Hindlimb muscle (tissue), 1 donor: ENCODE data around the gene ATXN10. TPM values are rescaled to one million over a fixed set of nuclear protein-coding genes. Genes with fewer than 3 reads are reported as not detected.

Experiments used
- DNase-seq: peaks from one replicate; pipeline ENCODE4 v3.0.0-alpha.2; 2013
- polyA plus RNA-seq: library from polyadenylated mRNA; unstranded; fragments of 120-200 nt; gene quantifications from one replicate; pipeline ENCODE4 v1.2.1, GENCODE V29; 2013; ENCODE audit not compliant: insufficient read length

The ATXN10 gene
- polyA plus RNA-seq, 1 donor = 174 TPM

- no peak for DNase-seq
These were observed 160.5 kb downstream of the ATXN10 start for GRCh38 chr22:45832180-45832579.

DNA sequence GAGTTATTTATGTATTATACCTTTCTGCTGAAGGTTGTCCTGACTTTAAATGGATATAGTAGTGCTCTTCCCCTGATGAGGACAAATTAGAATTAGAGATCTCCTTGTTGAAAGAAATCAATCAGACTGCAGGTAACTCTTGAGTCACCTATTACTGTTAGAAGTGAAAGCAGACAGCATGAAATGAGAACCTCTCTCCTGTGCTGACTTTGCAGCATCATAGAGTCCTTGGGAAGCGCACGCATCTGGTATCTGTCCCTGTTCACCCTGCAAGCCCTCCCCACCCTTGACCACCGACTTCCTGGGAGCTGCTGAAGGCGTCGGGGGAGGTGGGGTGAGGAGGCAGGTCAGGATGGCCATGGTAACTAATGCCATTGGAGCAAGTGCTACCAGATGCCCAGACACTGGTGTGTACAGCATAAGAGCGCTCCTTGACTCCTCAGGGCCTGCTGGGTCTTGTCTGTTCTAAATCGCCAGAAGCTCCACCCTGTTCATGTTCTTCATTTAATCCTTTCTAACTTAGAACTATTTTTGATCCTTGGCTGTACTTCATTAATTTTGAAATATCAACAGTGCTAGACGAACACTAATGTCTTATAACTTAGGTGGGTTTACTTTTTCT is 161.4 kb downstream of the ATXN10 start:
- no peak for DNase-seq

GRCh38 chr22:45833613-45834012 is 162.0 kb downstream of the ATXN10 start:
- no peak for DNase-seq

GRCh38 chr22:45834241-45834640 is 162.6 kb downstream of the ATXN10 start:
- no peak for DNase-seq

DNA sequence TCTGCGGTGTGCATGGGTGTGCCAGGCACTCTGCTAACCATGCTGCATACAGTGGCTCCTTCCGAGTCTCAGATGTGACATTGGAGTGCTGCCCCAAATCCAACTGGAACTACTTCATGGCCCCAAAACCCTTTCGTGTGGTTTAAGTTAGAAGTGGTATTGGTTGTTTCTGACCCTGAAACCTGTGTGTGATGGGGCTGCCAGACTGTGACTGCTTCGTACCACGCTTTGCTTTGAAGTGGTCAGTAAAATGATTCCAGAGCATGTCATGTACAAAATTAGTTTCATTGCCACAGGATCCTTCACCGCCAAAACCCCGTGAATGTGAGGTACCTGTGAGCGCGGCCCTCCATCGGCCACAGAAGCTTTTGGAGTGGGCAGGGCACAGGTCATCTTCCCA is 163.2 kb downstream of the ATXN10 start:
- DNase-seq = no peak

DNA sequence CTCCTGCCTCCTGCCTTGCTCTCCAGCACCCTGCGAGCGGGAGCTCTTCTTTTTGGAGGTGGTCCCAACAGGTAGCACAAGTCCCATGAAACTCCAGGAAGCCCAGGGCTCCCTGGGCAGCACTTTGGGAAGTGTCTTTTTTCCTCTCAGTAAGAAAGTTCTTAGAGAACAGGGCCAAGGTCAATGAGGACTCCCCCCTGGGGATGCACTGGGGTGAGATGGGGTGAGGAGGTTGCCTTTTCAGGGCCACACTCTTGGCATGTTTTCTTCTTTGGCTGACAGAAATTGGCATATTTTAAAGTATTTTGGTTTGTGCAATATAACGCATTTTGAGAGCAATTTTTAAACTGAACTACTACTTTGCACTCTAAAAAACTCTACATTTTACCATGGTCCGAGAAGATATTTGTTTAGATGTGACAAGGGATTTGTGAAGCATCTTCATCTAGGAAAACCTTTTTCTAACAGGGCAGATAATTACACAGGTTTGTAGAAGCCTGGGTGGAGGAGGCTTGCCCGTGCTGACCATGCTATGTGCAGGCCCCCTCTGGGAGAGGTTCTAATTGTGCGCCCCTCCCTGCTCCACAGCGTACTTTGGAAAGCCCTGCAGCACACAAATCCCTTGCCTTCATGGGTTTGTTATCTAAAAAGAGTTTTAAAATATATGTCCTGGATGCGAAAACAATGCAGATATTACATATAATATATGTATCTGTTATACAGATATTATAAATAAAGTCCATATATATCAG is 165.0 kb downstream of the ATXN10 start:
- DNase-seq = no peak

GRCh38 chr22:45837508-45837907 is 165.9 kb downstream of the ATXN10 start:
- DNase-seq = no peak

DNA sequence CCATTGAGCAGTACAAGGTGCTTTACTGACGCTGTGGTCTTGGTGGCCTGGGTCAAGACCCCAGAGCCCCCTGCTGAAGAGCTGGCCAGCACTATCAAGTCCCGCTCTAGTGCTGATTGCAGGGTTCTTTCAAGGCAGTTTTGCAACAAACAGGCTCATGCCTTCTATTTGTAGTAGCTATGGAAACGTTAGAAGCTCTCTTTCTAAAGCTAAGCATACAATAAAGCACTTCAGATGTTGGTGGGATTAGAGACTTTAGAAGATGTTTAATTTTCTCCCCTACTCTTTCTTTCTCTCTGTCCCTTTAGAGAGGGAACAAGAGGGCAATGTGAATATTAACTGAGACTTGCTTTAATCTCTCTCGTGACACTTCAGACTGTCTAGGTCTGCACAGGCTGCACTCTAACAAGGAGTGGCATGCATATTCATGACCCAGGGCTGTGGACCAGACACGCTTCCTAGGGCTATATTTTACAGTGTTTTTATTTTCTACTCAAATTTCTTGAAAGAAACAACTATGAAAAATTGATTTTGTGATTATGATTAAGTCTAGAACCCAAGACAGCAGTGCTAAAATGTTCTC is 166.8 kb downstream of the ATXN10 start:
- DNase-seq = no peak

DNA sequence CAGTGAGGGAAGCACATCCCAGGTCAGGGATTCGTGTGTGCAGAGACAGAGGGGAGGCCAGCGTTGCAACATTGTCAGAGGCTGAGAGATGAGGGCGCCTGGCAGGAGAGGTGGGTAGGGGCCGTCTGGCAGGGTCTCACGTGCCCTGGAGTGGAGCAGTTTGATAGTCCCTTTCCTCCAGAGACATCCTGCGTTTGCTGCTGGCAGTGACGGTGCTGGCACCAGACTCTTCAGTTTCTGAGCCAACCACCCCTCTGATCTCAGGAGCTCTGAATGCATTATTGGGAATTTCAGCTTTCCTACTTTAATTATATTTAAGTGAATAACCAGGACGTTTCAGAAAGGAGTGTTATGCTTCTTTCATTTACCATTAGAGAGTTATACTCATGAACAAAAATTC is 168.8 kb downstream of the ATXN10 start:
- no peak for DNase-seq

- DNase-seq = no peak
These were observed 170.8 kb downstream of the ATXN10 start for GRCh38 chr22:45842291-45842991.

GRCh38 chr22:45843031-45843430 is 171.4 kb downstream of the ATXN10 start:
- no peak for DNase-seq

DNA sequence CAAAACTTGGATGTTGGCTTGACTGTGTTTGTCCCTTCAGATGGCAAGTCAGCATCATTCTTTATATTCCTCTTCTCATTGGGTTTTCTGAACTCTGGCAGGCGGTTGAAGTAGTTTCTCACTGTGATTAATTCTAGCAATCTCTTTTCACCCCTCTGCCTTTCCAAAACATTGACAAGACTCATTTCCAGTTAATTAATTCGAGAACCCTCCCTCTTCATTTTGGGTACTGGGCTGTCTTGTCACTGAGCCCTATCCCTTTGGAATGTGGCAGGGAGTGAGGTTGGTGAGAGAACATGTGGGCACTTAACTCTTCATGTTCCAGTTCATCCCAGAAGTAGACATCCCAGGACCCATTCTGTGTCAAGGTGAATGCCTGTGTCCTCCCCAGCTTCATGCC is 172.4 kb downstream of the ATXN10 start:
- no peak for DNase-seq

DNA sequence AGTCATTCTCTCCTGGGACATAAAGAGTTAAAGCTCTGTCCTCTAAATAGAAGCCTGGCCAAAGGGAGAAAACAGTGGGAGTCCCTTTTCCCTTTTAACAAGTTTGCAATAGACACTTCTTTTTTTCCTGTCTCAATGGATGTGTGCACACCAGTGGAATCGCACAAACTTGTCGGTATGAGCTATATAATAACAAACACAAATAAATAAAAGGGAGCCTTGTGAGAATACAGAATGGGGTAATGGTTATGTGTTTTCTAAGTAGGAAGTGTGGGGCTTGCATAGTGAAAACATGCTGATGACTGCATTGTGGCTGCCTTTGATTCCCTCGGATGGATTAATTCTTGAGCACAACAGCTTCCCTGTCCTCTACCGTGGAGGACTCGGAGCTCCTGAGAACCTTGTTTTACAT is 173.4 kb downstream of the ATXN10 start:
- no peak for DNase-seq

DNA sequence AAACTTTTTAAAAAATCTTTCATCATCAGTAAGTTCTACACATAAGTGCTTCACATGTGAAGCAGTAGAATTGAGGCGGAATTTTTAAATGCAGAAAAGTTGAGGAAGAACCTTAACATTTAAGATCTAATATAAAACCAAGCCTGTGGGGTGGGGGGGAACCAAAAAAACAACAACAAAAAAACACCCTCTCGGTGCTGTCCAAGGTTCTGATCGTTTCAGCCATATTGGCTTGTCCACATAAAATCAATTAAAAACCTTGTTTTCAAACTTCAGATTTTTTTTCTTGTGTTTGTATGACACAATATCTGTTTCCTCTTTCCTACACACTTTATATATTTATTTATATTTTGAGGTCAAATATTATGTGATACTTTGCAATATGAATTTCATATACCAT is 175.3 kb downstream of the ATXN10 start:
- no peak for DNase-seq

GRCh38 chr22:45848904-45849303 is 177.3 kb downstream of the ATXN10 start:
- no peak for DNase-seq

GRCh38 chr22:45852826-45853225 is 181.2 kb downstream of the ATXN10 start:
- DNase-seq = no peak

DNA sequence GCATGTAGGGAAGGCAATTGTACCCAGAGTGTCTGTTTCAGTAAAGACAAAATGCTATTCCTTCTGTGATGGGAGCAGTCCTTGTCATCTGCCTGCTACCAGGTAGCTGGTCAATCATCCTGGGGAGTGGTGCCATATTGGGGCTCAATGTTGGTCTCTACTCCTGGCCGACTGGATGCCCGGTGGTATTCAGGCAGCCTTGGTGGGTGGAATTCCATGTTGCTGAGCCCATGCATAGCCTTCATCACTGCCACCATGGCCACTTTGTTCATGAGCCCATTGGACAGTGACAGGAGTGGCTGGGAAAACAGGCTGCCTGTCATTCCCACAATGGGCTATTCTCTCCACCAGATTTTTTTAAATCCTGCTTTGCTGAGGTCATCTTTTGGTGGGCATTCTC is 184.3 kb downstream of the ATXN10 start:
- DNase-seq = no peak

GRCh38 chr22:45857519-45857918 is 185.9 kb downstream of the ATXN10 start:
- DNase-seq = no peak

GRCh38 chr22:45859231-45860161 is 187.9 kb downstream of the ATXN10 start:
- no peak for DNase-seq

- no peak for DNase-seq
These were observed 188.6 kb downstream of the ATXN10 start for GRCh38 chr22:45860201-45860600.

DNA sequence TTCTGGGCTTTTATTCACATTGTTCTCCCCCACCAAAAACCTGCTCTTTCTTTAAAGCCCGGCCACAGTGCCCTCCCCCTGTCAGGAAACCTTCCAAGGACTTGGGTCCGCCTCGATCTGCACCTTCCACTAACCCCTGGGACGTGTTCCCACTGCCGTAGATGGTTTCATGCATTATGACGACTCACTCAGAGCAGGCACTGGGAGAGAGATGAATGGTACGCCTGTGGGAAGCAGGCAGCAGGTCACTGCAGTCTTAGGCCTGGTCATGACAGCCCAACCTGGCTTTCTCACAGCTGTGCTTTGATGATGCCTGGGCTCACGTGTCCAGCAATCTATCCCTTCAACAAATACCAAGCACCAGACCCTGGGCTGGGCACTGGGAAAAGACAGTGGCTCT is 189.6 kb downstream of the ATXN10 start:
- DNase-seq = no peak
